HEK293 (cell line): ENCODE measurements around the gene CHL1.

Source experiments
- CTCF ChIA-PET: fragments of 350-600 bp; formaldehyde crosslinking; extraction: SDS; loops from one replicate; lab custom pipeline; 2021; ENCODE audit warnings: antibody characterized with exemption; lab: Yijun Ruan, JAX
- POLR2A ChIA-PET: fragments of 300-600 bp; formaldehyde crosslinking; extraction: SDS; loops from one replicate; lab custom pipeline; 2020; ENCODE audit warnings: antibody characterized with exemption, inconsistent platforms; lab: Yijun Ruan, JAX
- H3K27ac ChIP-seq: fragments of 200-500 bp; sonication (Bioruptor generic); 2 replicates; pipeline ENCODE4 v1.5.1; 2014; ENCODE audit warnings: low read depth, low read length, control low read depth, inconsistent platforms; ENCODE audit errors: extremely low read depth
- H3K36me3 ChIP-seq, 2 experiments: fragments of 200-500 bp in 1 of 2; sonication (Bioruptor generic) in 1 of 2; 1 replicate in 1 of 2; 2 replicates in 1 of 2; pipeline ENCODE4 v1.5.1; 2014 to 2017; ENCODE audit warnings: inconsistent platforms in 2 of 2, low read length in 2 of 2; ENCODE audit not compliant: control insufficient read depth in 2 of 2, insufficient read depth in 1 of 2
- H3K4me1 ChIP-seq: fragments of 200-500 bp; sonication (Bioruptor generic); 2 replicates; pipeline ENCODE4 v1.5.1; 2014; ENCODE audit warnings: mild to moderate bottlenecking, low read length, inconsistent platforms; ENCODE audit not compliant: control insufficient read depth, insufficient read depth
- H3K4me3 ChIP-seq: 2 replicates; pipeline ENCODE4 v1.5.1; 2011; ENCODE audit warnings: low read depth, mild to moderate bottlenecking, control low read depth, low read length, moderate library complexity
- H3K9me3 ChIP-seq: fragments of 200-500 bp; sonication (Bioruptor generic); 2 replicates; pipeline ENCODE4 v1.5.1; 2014; ENCODE audit warnings: low read depth, low read length, inconsistent platforms; ENCODE audit not compliant: control insufficient read depth, insufficient read depth
- BCL6B ChIP-seq: fragments of 450-650 bp; formaldehyde crosslinking; IDR thresholded peaks from 2 replicates; pipeline ENCODE4 v1.5.1; 2017; ENCODE audit warnings: missing biosample characterization, missing genetic modification characterization
- HOXD13 ChIP-seq: sonication (generic); formaldehyde crosslinking; IDR thresholded peaks from 2 replicates; pipeline ENCODE4 v1.8.0; 2022; ENCODE audit warnings: missing genetic modification reagents, borderline replicate concordance
- KLF9 ChIP-seq: fragments of 450-650 bp; formaldehyde crosslinking; IDR thresholded peaks from 2 replicates; pipeline ENCODE4 v1.5.1; 2016; ENCODE audit warnings: missing biosample characterization, missing genetic modification characterization, low read depth
- PATZ1 ChIP-seq: fragments of 450-650 bp; formaldehyde crosslinking; IDR thresholded peaks from 2 replicates; pipeline ENCODE4 v1.5.1; 2016; ENCODE audit warnings: missing biosample characterization, missing genetic modification characterization
- SALL2 ChIP-seq: fragments of 450-650 bp; formaldehyde crosslinking; IDR thresholded peaks from 2 replicates; pipeline ENCODE4 v1.5.0; 2017; ENCODE audit warnings: missing biosample characterization, mild to moderate bottlenecking, missing genetic modification characterization, borderline replicate concordance
- WT1 ChIP-seq: fragments of 450-650 bp; formaldehyde crosslinking; IDR thresholded peaks from 2 replicates; pipeline ENCODE4 v1.5.1; 2016; ENCODE audit warnings: missing biosample characterization, missing genetic modification characterization
- ZBTB17 ChIP-seq: fragments of 450-650 bp; formaldehyde crosslinking; IDR thresholded peaks from 2 replicates; pipeline ENCODE4 v1.5.1; 2016; ENCODE audit warnings: missing biosample characterization, missing genetic modification characterization
- ZBTB44 ChIP-seq: fragments of 450-650 bp; IDR thresholded peaks from 2 replicates; pipeline ENCODE4 v1.5.1; 2018; ENCODE audit warnings: missing biosample characterization, mild to moderate bottlenecking, missing genetic modification characterization
- ZFP41 ChIP-seq: fragments of 450-650 bp; formaldehyde crosslinking; IDR thresholded peaks from 2 replicates; pipeline ENCODE4 v1.5.1; 2016; ENCODE audit warnings: missing biosample characterization, missing genetic modification characterization, borderline replicate concordance
- ZNF133 ChIP-seq: fragments of 450-650 bp; formaldehyde crosslinking; IDR thresholded peaks from 2 replicates; pipeline ENCODE4 v1.5.1; 2016; ENCODE audit warnings: missing biosample characterization, missing genetic modification characterization
- ZNF140 ChIP-seq: fragments of 450-650 bp; formaldehyde crosslinking; IDR thresholded peaks from 2 replicates; pipeline ENCODE4 v1.5.1; 2016; ENCODE audit warnings: missing biosample characterization, missing genetic modification characterization
- ZNF148 ChIP-seq: fragments of 450-650 bp; formaldehyde crosslinking; IDR thresholded peaks from 2 replicates; pipeline ENCODE4 v1.5.0; 2017; ENCODE audit warnings: missing biosample characterization, missing genetic modification characterization, borderline replicate concordance
- ZNF157 ChIP-seq: fragments of 450-650 bp; formaldehyde crosslinking; IDR thresholded peaks from 2 replicates; pipeline ENCODE4 v1.5.1; 2016; ENCODE audit warnings: missing biosample characterization, missing genetic modification characterization
- ZNF221 ChIP-seq: fragments of 450-650 bp; formaldehyde crosslinking; IDR thresholded peaks from 2 replicates; pipeline ENCODE4 v1.5.1; 2017; ENCODE audit warnings: missing biosample characterization, missing genetic modification characterization, borderline replicate concordance
- ZNF292 ChIP-seq: fragments of 450-650 bp; formaldehyde crosslinking; IDR thresholded peaks from 2 replicates; pipeline ENCODE4 v1.5.1; 2016; ENCODE audit warnings: low read depth, missing biosample characterization, missing genetic modification characterization, borderline replicate concordance
- ZNF433 ChIP-seq: fragments of 450-650 bp; formaldehyde crosslinking; IDR thresholded peaks from 2 replicates; pipeline ENCODE4 v1.5.1; 2016; ENCODE audit warnings: missing biosample characterization, missing genetic modification characterization, low read depth
- ZNF473 ChIP-seq: fragments of 450-650 bp; formaldehyde crosslinking; IDR thresholded peaks from 2 replicates; pipeline ENCODE4 v1.5.1; 2017; ENCODE audit warnings: missing biosample characterization, missing genetic modification characterization
- ZNF571 ChIP-seq: fragments of 450-650 bp; formaldehyde crosslinking; IDR thresholded peaks from 2 replicates; pipeline ENCODE4 v1.5.0; 2017; ENCODE audit warnings: missing biosample characterization, missing genetic modification characterization
- ZNF585B ChIP-seq: fragments of 450-650 bp; formaldehyde crosslinking; IDR thresholded peaks from 2 replicates; pipeline ENCODE4 v1.5.1; 2016; ENCODE audit warnings: missing biosample characterization, missing genetic modification characterization
- ZNF626 ChIP-seq: fragments of 450-650 bp; sonication (Bioruptor Pico); formaldehyde crosslinking; IDR thresholded peaks from 2 replicates; pipeline ENCODE4 v1.5.1; 2018; ENCODE audit warnings: missing biosample characterization, missing genetic modification characterization, inconsistent platforms
- ZNF645 ChIP-seq: fragments of 450-650 bp; formaldehyde crosslinking; IDR thresholded peaks from 2 replicates; pipeline ENCODE4; 2016; ENCODE audit warnings: missing biosample characterization, missing genetic modification characterization
- ZNF670 ChIP-seq: fragments of 450-650 bp; formaldehyde crosslinking; IDR thresholded peaks from 2 replicates; pipeline ENCODE4 v1.5.1; 2016; ENCODE audit warnings: missing biosample characterization, missing genetic modification characterization, low read depth
- ZSCAN4 ChIP-seq: fragments of 450-650 bp; formaldehyde crosslinking; IDR thresholded peaks from 2 replicates; pipeline ENCODE4 v1.5.1; 2017; ENCODE audit warnings: missing biosample characterization, missing genetic modification characterization

CHL1 gene

GRCh38 chr3:425079-425478 lies 228.5 kb downstream of the CHL1 start:
- no peaks in the 10 kb centered on the region for H3K4me1 ChIP-seq
- H3K4me3 ChIP-seq = no peak overlapping the region
- CTCF ChIA-PET = no interaction called here
- H3K36me3 ChIP-seq = no peaks in the 10 kb centered on the region
- no peaks in the 10 kb centered on the region for H3K9me3 ChIP-seq
- no peak overlapping the region for H3K27ac ChIP-seq
- no peak for TF ChIP-seq ZNF433
- POLR2A ChIA-PET = no interaction called here

- TF ChIP-seq ZNF157 (no peak), HOXD13 (CRISPR knock-in tag) (no peak), ZNF571 (tag by site-specific recombination) (no peak), PATZ1 (no peak), ZNF133 (tag by site-specific recombination) (no peak), ZNF140 (no peak), ZBTB44 (tag by site-specific recombination) (no peak), WT1 (tag by site-specific recombination) (no peak), ZNF221 (no peak)
- ChIA-PET POLR2A (no interaction called here), CTCF (no interaction called here)
- no peak overlapping the region for H3K27ac ChIP-seq
- H3K4me3 ChIP-seq = no peak overlapping the region
- no peaks in the 10 kb centered on the region for H3K9me3 ChIP-seq
- no peaks in the 10 kb centered on the region for H3K36me3 ChIP-seq
- H3K4me1 ChIP-seq = no peaks in the 10 kb centered on the region
Measured at GRCh38 chr3:426072-426471, 229.5 kb downstream of the CHL1 start.

GRCh38 chr3:427128-427527 lies 230.6 kb downstream of the CHL1 start:
- no peaks in the 10 kb centered on the region for H3K36me3 ChIP-seq
- H3K4me1 ChIP-seq = no peaks in the 10 kb centered on the region
- POLR2A ChIA-PET = no interaction called here
- no peak overlapping the region for H3K27ac ChIP-seq
- CTCF ChIA-PET = interaction anchor here (0.5 kb wide), 1 partner anchor 107 kb away, joined by 3 read pairs; no protein-coding TSS in a partner anchor
- no peaks in the 10 kb centered on the region for H3K9me3 ChIP-seq
- no peak overlapping the region for H3K4me3 ChIP-seq
- TF ChIP-seq ZNF585B (tag by site-specific recombination) (no peak), SALL2 (no peak), ZNF626 (tag by site-specific recombination) (no peak), ZSCAN4 (tag by site-specific recombination) (no peak), ZNF645 (no peak), ZNF292 (tag by site-specific recombination) (no peak), ZNF221 (no peak), ZBTB17 (tag by site-specific recombination) (no peak), KLF9 (tag by site-specific recombination) (no peak), ZNF670 (tag by site-specific recombination) (no peak), BCL6B (no peak), ZFP41 (tag by site-specific recombination) (no peak), ZNF473 (tag by site-specific recombination) (no peak), ZNF148 (tag by site-specific recombination) (no peak)
